ENCODE data around the gene SPATA13.

SPATA13 gene

GRCh38 chr13:24168392-24168750 lies 7.9 kb downstream of the SPATA13 start:
- DNase-seq = no peak

- no peak for DNase-seq
Measured at GRCh38 chr13:24168979-24169378, 8.5 kb downstream of the SPATA13 start.

DNA sequence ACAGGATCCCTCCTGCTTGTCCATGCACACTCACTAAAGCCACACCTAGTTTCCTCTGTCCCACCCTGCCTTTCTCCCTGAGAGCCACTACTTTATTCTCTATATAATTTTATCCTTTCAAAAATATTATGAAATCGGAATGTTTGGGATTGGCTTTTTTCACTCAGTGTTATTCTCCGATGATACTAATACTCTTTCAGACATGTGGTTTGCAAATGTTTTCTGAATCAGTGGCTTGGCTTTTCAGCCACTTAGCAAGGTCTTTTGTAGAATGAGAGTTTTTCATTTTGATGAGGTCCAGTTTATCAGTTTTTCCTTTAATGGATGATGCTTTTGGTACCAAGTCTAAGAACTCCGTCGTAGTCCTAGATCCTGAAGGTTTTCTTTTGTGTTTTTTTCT lies 11.6 kb downstream of the SPATA13 start:
- no peak for DNase-seq

GRCh38 chr13:24173795-24174194 lies 13.3 kb downstream of the SPATA13 start:
- DNase-seq = no peak

DNA sequence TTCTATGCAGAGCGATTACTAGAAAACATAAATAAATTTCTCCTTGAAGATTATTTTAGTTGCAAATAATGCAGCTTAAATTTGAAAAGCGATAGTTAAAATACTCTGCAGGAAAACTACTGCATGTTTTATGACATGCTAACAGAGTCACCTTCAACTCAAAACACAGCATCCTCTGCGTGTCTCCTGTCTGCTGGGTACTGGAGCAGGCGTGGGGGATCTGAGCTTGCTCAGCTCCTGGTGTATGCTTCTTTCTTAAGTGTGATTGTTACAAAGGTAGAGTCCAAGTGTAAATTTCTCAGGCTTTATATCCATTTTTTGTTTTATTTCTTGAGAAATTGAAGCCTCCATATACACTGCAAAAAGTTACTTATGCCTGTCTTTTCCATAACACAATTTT lies 15.3 kb downstream of the SPATA13 start:
- no peak for DNase-seq

GRCh38 chr13:24176351-24177101 lies 16.0 kb downstream of the SPATA13 start:
- no peak for DNase-seq

- no peak for DNase-seq
Measured at GRCh38 chr13:24178847-24179485, 18.4 kb downstream of the SPATA13 start.

DNA sequence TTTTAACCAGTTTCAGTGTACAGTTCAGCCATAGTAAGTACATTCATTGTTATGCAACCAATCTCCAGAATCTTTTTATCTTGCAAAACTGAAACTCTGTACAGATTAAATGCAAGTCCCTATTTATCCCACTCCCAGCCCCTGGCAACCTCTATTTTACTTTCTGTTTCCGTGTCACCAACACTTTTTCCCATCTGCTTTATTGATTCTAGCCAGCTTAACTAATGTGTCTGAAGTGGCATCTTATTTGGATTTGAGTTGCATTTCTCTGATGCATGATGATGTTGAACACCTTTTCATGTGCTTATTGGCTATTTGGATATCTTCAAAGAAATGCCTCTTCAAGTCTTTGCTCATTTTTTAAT lies 18.9 kb downstream of the SPATA13 start:
- no peak for DNase-seq

GRCh38 chr13:24180750-24181377 lies 20.3 kb downstream of the SPATA13 start:
- DNase-seq = no peak

GRCh38 chr13:24181991-24182702 lies 21.6 kb downstream of the SPATA13 start:
- DNase-seq = no peak

DNA sequence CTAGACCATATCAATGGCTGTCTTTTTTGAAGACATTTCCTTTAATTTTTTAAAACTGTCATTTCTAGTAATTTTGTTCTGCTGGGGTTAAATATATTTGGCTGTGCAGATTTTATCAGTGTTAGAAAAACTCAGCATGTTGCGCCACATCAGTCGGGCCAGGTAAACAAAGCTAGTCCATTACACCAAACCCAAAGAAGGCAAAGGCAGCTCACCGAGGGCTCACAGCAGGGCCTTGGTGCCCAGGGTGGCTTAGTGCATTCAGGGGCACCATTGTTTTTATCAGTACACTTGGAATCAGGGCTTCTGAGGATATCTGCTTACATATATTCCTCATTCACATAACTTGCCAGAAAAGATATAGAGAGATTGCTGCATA lies 22.2 kb downstream of the SPATA13 start:
- no peak for DNase-seq

DNA sequence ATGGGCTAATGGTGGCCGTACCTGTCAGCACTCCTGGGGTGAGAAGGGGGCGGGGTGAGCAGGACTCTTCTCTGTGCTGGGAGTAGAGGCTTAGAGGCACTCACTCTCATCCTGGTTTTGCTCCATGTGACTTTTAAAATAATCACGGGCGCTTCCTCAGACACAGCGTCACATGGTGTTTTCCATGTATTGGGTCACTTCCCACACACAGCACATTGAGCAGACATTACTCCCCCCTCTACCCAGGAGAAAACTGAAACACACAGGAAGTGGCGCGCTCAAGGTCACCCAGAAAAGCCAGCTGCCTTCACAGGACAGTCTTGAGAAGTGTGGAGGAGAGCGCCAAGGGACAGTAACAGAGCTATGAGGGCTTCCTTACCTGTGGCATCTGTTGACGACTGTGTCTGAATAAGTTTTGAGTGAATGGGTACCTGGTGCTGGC lies 23.2 kb downstream of the SPATA13 start:
- DNase-seq = no peak

DNA sequence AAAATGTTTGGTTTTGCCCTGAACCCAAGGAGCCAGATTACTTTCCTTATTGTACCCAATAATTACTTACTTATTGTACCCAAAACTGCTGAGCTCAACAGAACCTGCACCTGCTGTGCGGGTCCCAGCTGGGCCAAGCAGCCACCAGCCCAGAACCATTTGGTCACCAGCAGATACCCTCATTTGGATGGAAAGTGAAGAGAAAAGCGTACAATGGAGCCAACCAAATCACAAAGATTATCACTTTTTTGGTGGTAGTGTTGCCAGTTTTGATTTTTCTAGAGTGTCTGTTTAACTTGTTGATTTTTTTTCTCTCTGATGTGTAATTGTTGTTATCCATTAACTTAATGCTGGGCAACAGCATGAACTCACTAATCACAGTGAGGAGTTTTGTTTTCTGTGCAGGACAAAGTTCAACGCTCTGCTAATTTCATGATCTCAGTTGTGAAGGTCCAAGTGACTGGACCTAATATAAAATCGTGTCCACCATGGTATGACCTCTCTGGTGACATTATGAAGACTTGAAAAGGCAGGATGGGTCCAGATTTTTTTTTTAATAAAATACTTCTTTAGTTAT lies 23.8 kb downstream of the SPATA13 start:
- DNase-seq = no peak

DNA sequence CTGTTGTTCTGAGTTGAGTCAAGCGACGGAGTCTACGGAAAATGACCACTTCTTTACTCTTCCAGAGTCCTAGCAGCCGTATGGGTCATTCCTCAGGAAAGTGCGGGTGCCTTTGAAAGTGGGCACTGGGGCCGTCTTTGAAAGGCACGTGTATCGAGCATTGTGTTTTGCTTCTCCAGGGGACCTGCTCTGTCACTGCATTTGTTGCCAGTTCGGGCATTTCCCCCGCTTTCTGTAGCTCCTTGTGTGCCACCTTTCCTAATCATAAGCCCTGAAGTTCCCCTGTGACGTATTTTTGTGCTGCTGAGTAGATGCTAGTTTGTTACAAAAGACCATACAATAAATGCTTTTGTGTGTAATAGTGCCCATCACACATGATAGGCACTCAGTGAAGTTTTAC lies 24.4 kb downstream of the SPATA13 start:
- no peak for DNase-seq

GRCh38 chr13:24185591-24186232 lies 25.2 kb downstream of the SPATA13 start:
- DNase-seq = no peak

GRCh38 chr13:24187185-24187584 lies 26.7 kb downstream of the SPATA13 start:
- DNase-seq = no peak

DNA sequence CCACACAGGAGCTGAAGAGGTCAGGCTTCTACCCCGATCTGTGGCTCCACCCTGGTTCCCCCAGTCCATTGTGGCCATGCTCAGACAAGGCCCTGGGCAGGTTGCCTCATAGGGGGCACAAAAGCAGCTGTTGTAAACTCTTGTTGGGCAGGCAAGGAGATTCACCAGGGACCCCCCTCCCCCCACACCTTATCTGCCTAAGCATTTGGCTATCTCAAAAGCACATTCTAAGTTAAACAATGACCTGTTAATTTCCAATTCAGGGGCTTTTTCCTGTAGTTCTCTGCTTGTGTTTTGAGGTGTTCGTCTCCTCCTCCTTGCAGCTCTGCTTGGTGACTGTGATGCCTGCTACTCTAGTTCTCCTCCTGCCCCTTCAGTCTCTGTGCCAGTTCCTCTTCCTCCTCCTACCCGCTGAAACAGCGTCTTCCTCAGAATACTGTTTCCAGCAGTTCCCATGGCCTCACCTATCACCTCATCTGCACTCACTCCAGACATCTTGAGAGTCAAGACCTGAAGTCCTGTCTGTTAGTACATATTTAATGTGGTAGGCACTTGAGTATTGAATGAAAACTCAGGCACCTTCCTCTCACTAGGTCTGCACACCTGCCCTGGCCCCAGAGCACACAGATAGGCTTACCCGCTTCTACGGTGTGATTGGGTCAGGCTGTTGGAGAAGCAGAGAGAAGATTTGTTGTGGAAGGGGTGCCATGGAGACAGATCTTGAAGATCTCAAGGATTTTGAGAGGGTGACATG lies 31.7 kb downstream of the SPATA13 start:
- no peak for DNase-seq

DNA sequence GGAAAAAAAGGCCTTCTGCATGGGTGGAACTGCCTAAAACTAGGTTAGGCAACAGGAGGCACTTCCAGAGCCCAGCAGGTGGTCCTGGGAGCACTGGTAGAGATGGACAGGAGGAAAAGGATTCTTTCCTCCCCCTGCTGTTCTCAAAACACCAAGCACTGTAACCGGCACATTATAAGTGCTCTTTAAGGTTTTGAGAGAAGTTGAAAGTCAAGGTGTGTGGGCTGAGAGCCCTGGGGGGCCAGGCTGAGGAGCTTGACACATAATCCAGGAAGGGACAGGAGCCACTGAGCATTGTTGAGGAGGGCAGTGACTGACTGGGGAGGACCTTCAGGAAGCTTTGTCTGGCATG lies 32.3 kb downstream of the SPATA13 start:
- DNase-seq = no peak

DNA sequence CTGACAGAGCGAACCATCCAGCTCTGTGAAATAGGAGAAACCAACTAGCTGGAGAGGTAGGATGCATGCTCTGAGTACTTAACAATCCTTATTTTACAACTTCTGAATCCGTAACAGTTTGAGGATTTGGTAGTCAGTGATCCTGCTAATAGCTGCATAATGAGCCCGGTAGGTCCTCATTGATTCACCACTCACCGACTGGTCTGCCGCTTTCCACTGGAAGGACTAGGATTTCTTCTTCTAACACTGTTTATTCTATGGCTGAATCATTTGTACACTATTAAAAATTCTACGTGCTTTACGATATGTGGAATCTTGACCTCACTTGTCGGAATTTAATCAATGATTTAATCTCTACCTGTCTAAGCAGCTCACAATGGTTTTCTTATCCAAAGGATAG lies 33.9 kb downstream of the SPATA13 start:
- no peak for DNase-seq

GRCh38 chr13:24195626-24196025 lies 35.1 kb downstream of the SPATA13 start:
- no peak for DNase-seq

- DNase-seq = no peak
Measured at GRCh38 chr13:24196593-24197197, 36.2 kb downstream of the SPATA13 start.

- no peak for DNase-seq
Measured at GRCh38 chr13:24199016-24199415, 38.5 kb downstream of the SPATA13 start.

All from activated naive CD4-positive, alpha-beta T cell treated with Interleukin-2 at 50 U/mL for 16 hours (primary cell).